Testis (tissue), 2 donors: ENCODE data around the gene MROH7.

Experiments used
- CTCF ChIP-seq, 3 experiments: fragments of 450-650 bp in 2 of 3; fragments of 200-600 bp in 1 of 3; sonication (generic) in 1 of 3; IDR thresholded peaks; one replicate each; pipeline ENCODE4 v1.5.1; 2016 to 2019; ENCODE audit warnings: antibody characterized with exemption in 3 of 3, mild to moderate bottlenecking in 2 of 3, moderate library complexity in 1 of 3
- POLR2A ChIP-seq: fragments of 450-650 bp; IDR thresholded peaks from one replicate; pipeline ENCODE4 v1.6.1; 2017; ENCODE audit warnings: antibody characterized with exemption, mild to moderate bottlenecking, moderate library complexity

GRCh38 chr1:54758678-54759348 is 117.2 kb downstream of the MROH7 start:
- no peak for TF ChIP-seq CTCF (IDR thresholded peaks at IDR 0.05)
- no peak for TF ChIP-seq POLR2A
